GM10266 (cell line): Measurements from ENCODE around the gene AKTIP.
"Not testable (repeated sequence)": the region's sequence is repeated elsewhere in the genome, so short reads cannot be mapped to it uniquely, and the experiment has no call there.

Experiments used
- DNase-seq: peaks from one replicate; pipeline ENCODE4 v3.0.0; 2012; ENCODE audit errors: extremely low spot score
- CTCF ChIP-seq: IDR thresholded peaks from 2 replicates; pipeline ENCODE4 v1.5.1; 2012; ENCODE audit warnings: mild to moderate bottlenecking, low read depth; ENCODE audit not compliant: control insufficient read depth, insufficient read depth; ENCODE audit errors: missing control alignments

Gene AKTIP

GRCh38 chr16:53523126-53523804 lies 20.3 kb upstream of the AKTIP start:
- no peak for DNase-seq
- no peak for TF ChIP-seq CTCF

- no peak for TF ChIP-seq CTCF
- DNase-seq = no peak
Observed at GRCh38 chr16:53519417-53520091, 16.5 kb upstream of the AKTIP start.

GRCh38 chr16:53518550-53519416 lies 15.8 kb upstream of the AKTIP start:
- peak; percentile 75 for DNase-seq
- no peak for TF ChIP-seq CTCF

GRCh38 chr16:53517851-53518250 lies 14.8 kb upstream of the AKTIP start:
- no peak for DNase-seq
- TF ChIP-seq CTCF = no peak

- DNase-seq = no peak
- no peak for TF ChIP-seq CTCF
Observed at GRCh38 chr16:53515811-53516210, 12.8 kb upstream of the AKTIP start.

- no peak for TF ChIP-seq CTCF
- no peak for DNase-seq
Observed at GRCh38 chr16:53515259-53515658, 12.2 kb upstream of the AKTIP start.

GRCh38 chr16:53512795-53513194 lies 9.8 kb upstream of the AKTIP start:
- DNase-seq = not testable (repeated sequence)
